GM23338 (cell line): Measurements from ENCODE around the gene EFHD2. TPM values are rescaled to one million over a fixed set of nuclear protein-coding genes. Genes with fewer than 3 reads are reported as not detected.

Experiments used
- ATAC-seq: fragments of 200-7000 bp; cut with Tn5 transposase; 3 replicates; pipeline ENCODE4 v1.9.1; 2020
- DNase-seq: peaks from one replicate; pipeline ENCODE4 v3.0.0-alpha.2; 2015; ENCODE audit warnings: low spot score
- H2AFZ ChIP-seq: fragments of 200-600 bp; sonication (generic); 2 replicates; pipeline ENCODE4 v1.8.0; 2016; ENCODE audit warnings: antibody characterized with exemption, mild to moderate bottlenecking, moderate library complexity
- H3F3A ChIP-seq: fragments of 200-600 bp; sonication (generic); replicated peaks from 2 replicates; pipeline ENCODE4 v1.8.0; 2017; ENCODE audit warnings: antibody characterized with exemption, mixed run types, low read depth
- H3K27ac ChIP-seq: fragments of 200-600 bp; sonication (generic); 2 replicates; pipeline ENCODE4 v1.6.1; 2016; ENCODE audit warnings: low read depth
- H3K27me3 ChIP-seq: fragments of 200-600 bp; sonication (generic); 2 replicates; pipeline ENCODE4 v1.8.0; 2016; ENCODE audit warnings: mild to moderate bottlenecking, mixed run types, moderate library complexity; ENCODE audit not compliant: insufficient read depth
- H3K36me3 ChIP-seq: fragments of 200-600 bp; sonication (generic); 2 replicates; pipeline ENCODE4 v1.8.0; 2016; ENCODE audit warnings: mild to moderate bottlenecking; ENCODE audit not compliant: insufficient read depth
- H3K4me1 ChIP-seq: fragments of 200-600 bp; sonication (generic); 2 replicates; pipeline ENCODE4 v1.8.0; 2016; ENCODE audit warnings: mild to moderate bottlenecking, moderate library complexity; ENCODE audit not compliant: insufficient read depth
- H3K4me2 ChIP-seq: fragments of 200-600 bp; sonication (generic); 2 replicates; pipeline ENCODE4 v1.7.1; 2017; ENCODE audit warnings: mixed run types
- H3K4me3 ChIP-seq: fragments of 200-600 bp; sonication (generic); 2 replicates; pipeline ENCODE4 v1.6.1; 2016; ENCODE audit warnings: mixed run types
- H3K79me2 ChIP-seq: fragments of 200-600 bp; sonication (generic); replicated peaks from 2 replicates; pipeline ENCODE4 v1.8.0; 2017; ENCODE audit warnings: mild to moderate bottlenecking; ENCODE audit not compliant: insufficient read depth
- H3K9me2 ChIP-seq: fragments of 200-600 bp; sonication (generic); 2 replicates; pipeline ENCODE4 v1.8.0; 2017; ENCODE audit not compliant: insufficient read depth
- H4K20me1 ChIP-seq: fragments of 200-600 bp; sonication (generic); replicated peaks from 2 replicates; pipeline ENCODE4 v1.8.0; 2017; ENCODE audit warnings: mild to moderate bottlenecking; ENCODE audit not compliant: insufficient read depth
- H3K27ac Mint-ChIP-seq: 2 replicates; pipeline ENCODE4 v1.8.0; 2020; ENCODE audit warnings: inconsistent platforms, mild to moderate bottlenecking, moderate library complexity, mixed read lengths
- H3K27me3 Mint-ChIP-seq: 3 replicates; pipeline ENCODE4 v1.8.0; 2022; ENCODE audit warnings: low read depth, mild to moderate bottlenecking, moderate library complexity, mixed read lengths, inconsistent platforms; ENCODE audit not compliant: insufficient read depth, poor library complexity
- H3K36me3 Mint-ChIP-seq: 3 replicates; pipeline ENCODE4 v1.8.0; 2021; ENCODE audit warnings: low read depth, mild to moderate bottlenecking, inconsistent platforms, moderate library complexity, mixed read lengths
- H3K4me1 Mint-ChIP-seq: 3 replicates; pipeline ENCODE4 v1.8.0; 2020; ENCODE audit warnings: mild to moderate bottlenecking, inconsistent platforms, mixed read lengths
- H3K4me3 Mint-ChIP-seq: 3 replicates; pipeline ENCODE4 v1.8.0; 2021; ENCODE audit warnings: moderate library complexity, mild to moderate bottlenecking, inconsistent platforms, mixed read lengths
- H3K9me3 Mint-ChIP-seq: 3 replicates; pipeline ENCODE4 v1.8.0; 2020; ENCODE audit warnings: moderate library complexity, mild to moderate bottlenecking, inconsistent platforms, mixed read lengths
- CREB1 ChIP-seq: fragments of 250-450 bp; sonication (Bioruptor Pico); IDR thresholded peaks from 2 replicates; pipeline ENCODE4 v1.5.0; 2020; ENCODE audit warnings: low read depth, mild to moderate bottlenecking, moderate library complexity
- ETS1 ChIP-seq: IDR thresholded peaks from 2 replicates; pipeline ENCODE4 v1.6.1; 2016; ENCODE audit warnings: antibody characterized with exemption
- EZH2 ChIP-seq: fragments of 200-600 bp; sonication (generic); IDR thresholded peaks from one replicate; pipeline ENCODE4 v1.8.0; 2017; ENCODE audit warnings: antibody characterized with exemption, mild to moderate bottlenecking, low read depth; ENCODE audit not compliant: unreplicated experiment
- EZH2phosphoT487 ChIP-seq: fragments of 200-600 bp; sonication (generic); IDR thresholded peaks from one replicate; pipeline ENCODE4 v1.8.1; 2018; ENCODE audit warnings: antibody characterized with exemption; ENCODE audit not compliant: unreplicated experiment
- JUNB ChIP-seq: IDR thresholded peaks from one replicate; pipeline ENCODE4 v1.6.1; 2016; ENCODE audit warnings: antibody characterized with exemption; ENCODE audit not compliant: unreplicated experiment
- NANOG ChIP-seq: IDR thresholded peaks from 2 replicates; pipeline ENCODE4 v1.6.1; 2016; ENCODE audit warnings: antibody characterized with exemption, borderline replicate concordance
- POLR2AphosphoS5 ChIP-seq: IDR thresholded peaks from 2 replicates; pipeline ENCODE4 v1.6.1; 2016; ENCODE audit warnings: antibody characterized with exemption, low read depth
- REST ChIP-seq: IDR thresholded peaks from one replicate; pipeline ENCODE4 v1.6.1; 2018; ENCODE audit warnings: antibody characterized with exemption; ENCODE audit not compliant: unreplicated experiment
- STAT1 ChIP-seq: IDR thresholded peaks from one replicate; pipeline ENCODE4 v1.6.1; 2016; ENCODE audit warnings: antibody characterized with exemption; ENCODE audit not compliant: unreplicated experiment
- ZNF114 ChIP-seq: fragments of 250-450 bp; sonication (Bioruptor Pico); IDR thresholded peaks from 2 replicates; pipeline ENCODE4 v1.5.0; 2020; ENCODE audit warnings: mild to moderate bottlenecking, moderate library complexity
- ZNF331 ChIP-seq: fragments of 250-450 bp; sonication (Bioruptor Pico); IDR thresholded peaks from 2 replicates; pipeline ENCODE4 v1.5.0; 2020; ENCODE audit warnings: low read depth, mild to moderate bottlenecking, moderate library complexity
- polyA plus RNA-seq: library from polyadenylated mRNA; unstranded; fragments of >200 nt; fragmentation: Nextera tagmentation; extraction: Ambion mirVana; gene quantifications from 2 replicates; pipeline ENCODE4 v1.2.1, GENCODE V29; 2016
- total RNA-seq: library from RNA; depleted of rRNA; stranded (reverse); fragments of >200 nt; shearing (Covaris generic); gene quantifications from 2 replicates; pipeline ENCODE4 v1.2.3, GENCODE V29; 2014
- TF ChIP-seq, protein P1 (sequence below): fragments of 250-450 bp; sonication (Bioruptor Pico); IDR thresholded peaks from 2 replicates; pipeline ENCODE4 v1.5.0; 2020; ENCODE audit warnings: mild to moderate bottlenecking, moderate library complexity
- TF ChIP-seq, protein P2 (sequence below), 2 experiments: fragments of 200-600 bp in 1 of 2; sonication (generic) in 1 of 2; conservative IDR thresholded peaks; 2 replicates each; pipeline versions ENCODE4 v1.5.1 to v1.6.1; 2016 to 2017; ENCODE audit warnings: antibody characterized with exemption in 2 of 2, low read depth in 2 of 2, mild to moderate bottlenecking in 2 of 2, moderate library complexity in 1 of 2

The EFHD2 gene
- total and polyA plus RNA-seq, 2 experiments from 2014 or later, result 22.8 to 23.7 TPM

- Mint-ChIP-seq H3K9me3 (peaks cover 4% of the 10 kb centered on the region), H3K27ac (no peak overlapping the region), H3K36me3 (no peaks in the 10 kb centered on the region; the same call in 2 of the 3 replicates), H3K4me3 (no peak overlapping the region), H3K4me1 (peaks cover 6% of the 10 kb centered on the region; the same call in 1 of the 3 replicates), H3K27me3 (peaks cover 10% of the 10 kb centered on the region)
- TF ChIP-seq CREB1, result no peak
- TF ChIP-seq, protein P1, sequence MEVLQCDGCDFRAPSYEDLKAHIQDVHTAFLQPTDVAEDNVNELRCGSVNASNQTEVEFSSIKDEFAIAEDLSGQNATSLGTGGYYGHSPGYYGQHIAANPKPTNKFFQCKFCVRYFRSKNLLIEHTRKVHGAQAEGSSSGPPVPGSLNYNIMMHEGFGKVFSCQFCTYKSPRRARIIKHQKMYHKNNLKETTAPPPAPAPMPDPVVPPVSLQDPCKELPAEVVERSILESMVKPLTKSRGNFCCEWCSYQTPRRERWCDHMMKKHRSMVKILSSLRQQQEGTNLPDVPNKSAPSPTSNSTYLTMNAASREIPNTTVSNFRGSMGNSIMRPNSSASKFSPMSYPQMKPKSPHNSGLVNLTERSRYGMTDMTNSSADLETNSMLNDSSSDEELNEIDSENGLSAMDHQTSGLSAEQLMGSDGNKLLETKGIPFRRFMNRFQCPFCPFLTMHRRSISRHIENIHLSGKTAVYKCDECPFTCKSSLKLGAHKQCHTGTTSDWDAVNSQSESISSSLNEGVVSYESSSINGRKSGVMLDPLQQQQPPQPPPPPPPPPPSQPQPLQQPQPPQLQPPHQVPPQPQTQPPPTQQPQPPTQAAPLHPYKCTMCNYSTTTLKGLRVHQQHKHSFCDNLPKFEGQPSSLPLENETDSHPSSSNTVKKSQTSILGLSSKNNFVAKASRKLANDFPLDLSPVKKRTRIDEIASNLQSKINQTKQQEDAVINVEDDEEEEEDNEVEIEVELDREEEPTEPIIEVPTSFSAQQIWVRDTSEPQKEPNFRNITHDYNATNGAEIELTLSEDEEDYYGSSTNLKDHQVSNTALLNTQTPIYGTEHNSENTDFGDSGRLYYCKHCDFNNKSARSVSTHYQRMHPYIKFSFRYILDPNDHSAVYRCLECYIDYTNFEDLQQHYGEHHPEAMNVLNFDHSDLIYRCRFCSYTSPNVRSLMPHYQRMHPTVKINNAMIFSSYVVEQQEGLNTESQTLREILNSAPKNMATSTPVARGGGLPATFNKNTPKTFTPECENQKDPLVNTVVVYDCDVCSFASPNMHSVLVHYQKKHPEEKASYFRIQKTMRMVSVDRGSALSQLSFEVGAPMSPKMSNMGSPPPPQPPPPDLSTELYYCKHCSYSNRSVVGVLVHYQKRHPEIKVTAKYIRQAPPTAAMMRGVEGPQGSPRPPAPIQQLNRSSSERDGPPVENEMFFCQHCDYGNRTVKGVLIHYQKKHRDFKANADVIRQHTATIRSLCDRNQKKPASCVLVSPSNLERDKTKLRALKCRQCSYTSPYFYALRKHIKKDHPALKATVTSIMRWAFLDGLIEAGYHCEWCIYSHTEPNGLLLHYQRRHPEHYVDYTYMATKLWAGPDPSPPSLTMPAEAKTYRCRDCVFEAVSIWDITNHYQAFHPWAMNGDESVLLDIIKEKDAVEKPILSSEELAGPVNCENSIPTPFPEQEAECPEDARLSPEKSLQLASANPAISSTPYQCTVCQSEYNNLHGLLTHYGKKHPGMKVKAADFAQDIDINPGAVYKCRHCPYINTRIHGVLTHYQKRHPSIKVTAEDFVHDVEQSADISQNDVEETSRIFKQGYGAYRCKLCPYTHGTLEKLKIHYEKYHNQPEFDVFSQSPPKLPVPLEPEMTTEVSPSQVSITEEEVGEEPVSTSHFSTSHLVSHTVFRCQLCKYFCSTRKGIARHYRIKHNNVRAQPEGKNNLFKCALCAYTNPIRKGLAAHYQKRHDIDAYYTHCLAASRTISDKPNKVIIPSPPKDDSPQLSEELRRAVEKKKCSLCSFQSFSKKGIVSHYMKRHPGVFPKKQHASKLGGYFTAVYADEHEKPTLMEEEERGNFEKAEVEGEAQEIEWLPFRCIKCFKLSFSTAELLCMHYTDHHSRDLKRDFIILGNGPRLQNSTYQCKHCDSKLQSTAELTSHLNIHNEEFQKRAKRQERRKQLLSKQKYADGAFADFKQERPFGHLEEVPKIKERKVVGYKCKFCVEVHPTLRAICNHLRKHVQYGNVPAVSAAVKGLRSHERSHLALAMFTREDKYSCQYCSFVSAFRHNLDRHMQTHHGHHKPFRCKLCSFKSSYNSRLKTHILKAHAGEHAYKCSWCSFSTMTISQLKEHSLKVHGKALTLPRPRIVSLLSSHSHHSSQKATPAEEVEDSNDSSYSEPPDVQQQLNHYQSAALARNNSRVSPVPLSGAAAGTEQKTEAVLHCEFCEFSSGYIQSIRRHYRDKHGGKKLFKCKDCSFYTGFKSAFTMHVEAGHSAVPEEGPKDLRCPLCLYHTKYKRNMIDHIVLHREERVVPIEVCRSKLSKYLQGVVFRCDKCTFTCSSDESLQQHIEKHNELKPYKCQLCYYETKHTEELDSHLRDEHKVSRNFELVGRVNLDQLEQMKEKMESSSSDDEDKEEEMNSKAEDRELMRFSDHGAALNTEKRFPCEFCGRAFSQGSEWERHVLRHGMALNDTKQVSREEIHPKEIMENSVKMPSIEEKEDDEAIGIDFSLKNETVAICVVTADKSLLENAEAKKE (CRISPR knock-in tag), result no peak
- TF ChIP-seq REST, result no peak
- no peak for TF ChIP-seq NANOG
- TF ChIP-seq, protein P2, sequence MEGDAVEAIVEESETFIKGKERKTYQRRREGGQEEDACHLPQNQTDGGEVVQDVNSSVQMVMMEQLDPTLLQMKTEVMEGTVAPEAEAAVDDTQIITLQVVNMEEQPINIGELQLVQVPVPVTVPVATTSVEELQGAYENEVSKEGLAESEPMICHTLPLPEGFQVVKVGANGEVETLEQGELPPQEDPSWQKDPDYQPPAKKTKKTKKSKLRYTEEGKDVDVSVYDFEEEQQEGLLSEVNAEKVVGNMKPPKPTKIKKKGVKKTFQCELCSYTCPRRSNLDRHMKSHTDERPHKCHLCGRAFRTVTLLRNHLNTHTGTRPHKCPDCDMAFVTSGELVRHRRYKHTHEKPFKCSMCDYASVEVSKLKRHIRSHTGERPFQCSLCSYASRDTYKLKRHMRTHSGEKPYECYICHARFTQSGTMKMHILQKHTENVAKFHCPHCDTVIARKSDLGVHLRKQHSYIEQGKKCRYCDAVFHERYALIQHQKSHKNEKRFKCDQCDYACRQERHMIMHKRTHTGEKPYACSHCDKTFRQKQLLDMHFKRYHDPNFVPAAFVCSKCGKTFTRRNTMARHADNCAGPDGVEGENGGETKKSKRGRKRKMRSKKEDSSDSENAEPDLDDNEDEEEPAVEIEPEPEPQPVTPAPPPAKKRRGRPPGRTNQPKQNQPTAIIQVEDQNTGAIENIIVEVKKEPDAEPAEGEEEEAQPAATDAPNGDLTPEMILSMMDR (conservative IDR thresholded peaks at IDR 0.05; ENCODE audit: low read depth in 2 of 2), result no peak
- no peak for TF ChIP-seq ZNF331
- TF ChIP-seq EZH2, result no peak
- TF ChIP-seq POLR2AphosphoS5, result no peak
- TF ChIP-seq JUNB, result no peak
- no peak for TF ChIP-seq ETS1
- TF ChIP-seq EZH2phosphoT487, result no peak
- no peak for TF ChIP-seq STAT1
- no peak for TF ChIP-seq ZNF114 (CRISPR knock-in tag)
- no peak overlapping the region for H2AFZ ChIP-seq
- ATAC-seq, result no peak
- no peaks in the 10 kb centered on the region for H3K4me1 ChIP-seq
- no peak overlapping the region for H3K4me3 ChIP-seq
- no peaks in the 10 kb centered on the region for H3K27me3 ChIP-seq
- no peaks in the 10 kb centered on the region for H4K20me1 ChIP-seq
- no peaks in the 10 kb centered on the region for H3K79me2 ChIP-seq
- H3K9me2 ChIP-seq, result no peaks in the 10 kb centered on the region
- no peak for DNase-seq
- no peaks in the 10 kb centered on the region for H3F3A ChIP-seq
- H3K27ac ChIP-seq, result no peak overlapping the region
- H3K36me3 ChIP-seq, result no peaks in the 10 kb centered on the region
- no peak overlapping the region for H3K4me2 ChIP-seq
Observed at GRCh38 chr1:15451014-15451722, 41.5 kb downstream of the EFHD2 start.
